ENCODE measurements around the gene ATRNL1. TPM values are rescaled to one million over a fixed set of nuclear protein-coding genes. Genes with fewer than 3 reads are reported as not detected.

Gene ATRNL1
- total and polyA plus RNA-seq, 2 of the 8 experiments (the other 6 are each of a cell fraction or from before 2014, with no cell fraction given): 5.1 to 17.6 TPM

DNA sequence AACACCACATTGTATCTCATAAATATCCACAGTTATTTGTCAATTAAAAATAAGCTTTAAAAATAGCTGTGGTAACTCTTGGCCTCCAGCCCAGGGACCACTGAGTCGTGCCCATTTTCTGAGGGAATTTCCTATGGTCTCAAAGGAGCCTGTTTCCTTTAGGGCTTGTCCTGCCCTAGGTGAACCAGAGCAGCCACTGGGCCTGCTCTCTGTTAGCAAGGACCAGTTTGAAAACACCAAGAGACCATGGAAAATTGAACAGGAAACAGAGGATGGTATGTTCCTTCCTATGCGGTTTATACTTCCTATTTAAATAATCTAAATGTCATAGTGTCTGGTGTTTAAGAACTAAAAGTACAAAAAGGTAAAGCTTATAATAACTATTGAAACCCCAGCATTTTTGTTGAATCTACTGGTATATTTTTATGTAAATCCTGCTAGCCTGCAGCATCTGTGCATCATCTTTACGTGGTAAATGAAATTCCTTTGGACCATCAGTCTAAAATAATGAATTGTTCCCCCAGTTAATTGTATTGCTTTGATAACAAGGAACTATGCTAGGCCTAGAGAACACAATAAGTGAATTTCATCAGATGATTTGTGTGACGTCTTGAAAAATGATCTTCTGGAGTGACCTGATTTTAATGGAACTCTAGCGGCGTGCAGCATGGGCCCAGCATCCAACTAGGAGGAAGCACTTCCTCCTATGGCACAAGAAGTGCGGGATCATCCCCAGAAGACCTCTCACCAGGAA, 846.1 kb downstream of the ATRNL1 start:
- CTCF ChIA-PET (ENCODE audit: partially characterized antibody): interaction anchor here (3.6 kb wide), 1 partner anchor 10 kb away, joined by 20 read pairs; no protein-coding TSS in a partner anchor
- no peak overlapping the region for H3K27ac ChIP-seq (ENCODE audit: low read depth, low read length)

More for the DNA sequence above, 846.1 kb downstream of the ATRNL1 start:
- no peak overlapping the region for H4K8ac ChIP-seq (ENCODE audit: extremely low read depth, insufficient read depth, low read length)
- no peak overlapping the region for H2AFZ ChIP-seq (ENCODE audit: low read length)
- no peak overlapping the region for H2BK20ac ChIP-seq (ENCODE audit: low read length)
- no peak overlapping the region for H2BK12ac ChIP-seq (ENCODE audit: low read depth, low read length)
- no peak overlapping the region for H3K23ac ChIP-seq (ENCODE audit: insufficient read length)
- H2BK120ac ChIP-seq (replicated peaks; ENCODE audit: low read depth, low read length): no peak overlapping the region
- no peak overlapping the region for H3K4me3 ChIP-seq (ENCODE audit: extremely low read depth in 1 of 4, insufficient read depth in 2 of 4, low read depth in 3 of 4, low read length in 4 of 4)
- no peak overlapping the region for H3K18ac ChIP-seq (ENCODE audit: extremely low read depth, low read length)
- no peak overlapping the region for H2BK15ac ChIP-seq (ENCODE audit: low read length)
- 95% methylated on average over 7 of the region's 7 CpGs; no CpG with 5 or more reads in 1 of the 2 experiments for whole genome bisulfite sequencing, 2 experiments (ENCODE audit: extremely low coverage in 1 of 2, insufficient coverage in 1 of 2, insufficient read length in 1 of 2, insufficient replicate concordance in 2 of 2, low coverage in 1 of 2, low lambda C conversion rate in 2 of 2, missing lambda C conversion rate in 1 of 2)
- no peak overlapping the region for H2BK5ac ChIP-seq (ENCODE audit: low read depth, low read length)
- H3K79me1 ChIP-seq (ENCODE audit: low read depth, low read length): no peaks in the 10 kb centered on the region
- H3K79me2 ChIP-seq (ENCODE audit: control insufficient read depth in 1 of 2, insufficient read depth in 2 of 2, low read length in 2 of 2): no peaks in the 10 kb centered on the region
- H2AK5ac ChIP-seq (ENCODE audit: low read depth, low read length): no peak overlapping the region
- H3K56ac ChIP-seq (replicated peaks; ENCODE audit: insufficient read length, low read depth, low read length): no peak overlapping the region
- FAIRE-seq (no peak), DNase-seq (ENCODE audit: low read depth in 1 of 2, low spot score in 2 of 2) (no peak)
- no peak overlapping the region for H4K91ac ChIP-seq (replicated peaks; ENCODE audit: insufficient read length, low read length)
- no peak overlapping the region for H3K14ac ChIP-seq (ENCODE audit: insufficient read length)
- no peaks in the 10 kb centered on the region for H3K23me2 ChIP-seq (ENCODE audit: low read depth, low read length)
- H3K27me3 ChIP-seq (replicated peaks in 1 of 4; ENCODE audit: control insufficient read depth in 3 of 4, extremely low read depth in 1 of 4, insufficient read depth in 3 of 4, low read length in 3 of 4): no peaks in the 10 kb centered on the region
- TF ChIP-seq, protein P1, sequence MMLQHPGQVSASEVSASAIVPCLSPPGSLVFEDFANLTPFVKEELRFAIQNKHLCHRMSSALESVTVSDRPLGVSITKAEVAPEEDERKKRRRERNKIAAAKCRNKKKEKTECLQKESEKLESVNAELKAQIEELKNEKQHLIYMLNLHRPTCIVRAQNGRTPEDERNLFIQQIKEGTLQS (IDR thresholded peaks at IDR 0.05; ENCODE audit: insufficient read depth, low read depth, low read length): no peak
- TF ChIP-seq POLR2A (IDR thresholded peaks at IDR 0.05; ENCODE audit: control extremely low read depth in 1 of 2, low read depth in 2 of 2, low read length in 2 of 2) (no peak), CREB1 (IDR thresholded peaks at IDR 0.05) (no peak), NRF1 (IDR thresholded peaks at IDR 0.05; ENCODE audit: low read depth, low read length) (no peak), SIRT6 (IDR thresholded peaks at IDR 0.05; ENCODE audit: low read length) (no peak), CBX5 (IDR thresholded peaks at IDR 0.05; ENCODE audit: low read depth, low read length) (no peak), EZH2 (IDR thresholded peaks at IDR 0.05; ENCODE audit: low read depth, low read length, severe bottlenecking) (no peak), PHF8 (conservative IDR thresholded peaks at IDR 0.05; ENCODE audit: low read depth, low read length) (no peak), SP2 (IDR thresholded peaks at IDR 0.05; ENCODE audit: low read length) (no peak), TAF7 (optimal IDR thresholded peaks at IDR 0.05; ENCODE audit: borderline replicate concordance, low read depth, low read length) (no peak), EGR1 (IDR thresholded peaks at IDR 0.05; ENCODE audit: borderline replicate concordance, low read depth, low read length) (no peak)
- H3K4ac ChIP-seq (replicated peaks; ENCODE audit: insufficient read length, low read depth, low read length): no peak overlapping the region
- no peaks in the 10 kb centered on the region for H3K36me3 ChIP-seq (ENCODE audit: control insufficient read depth in 2 of 4, insufficient read depth in 4 of 4, low read length in 3 of 4)
- no peak overlapping the region for H4K5ac ChIP-seq (ENCODE audit: insufficient read length, low read depth, low read length)
- no peak overlapping the region for H3K4me2 ChIP-seq (ENCODE audit: insufficient read depth in 1 of 2, low read depth in 2 of 2, low read length in 2 of 2)
- no peaks in the 10 kb centered on the region for H3K9me3 ChIP-seq (ENCODE audit: insufficient read depth in 2 of 2, low read depth in 1 of 2, low read length in 1 of 2)
- peaks cover 0 to 3% (median 0%) of the 10 kb centered on the region in 4 experiments; a peak in 1 of 7 replicates for H3K4me1 ChIP-seq (replicated peaks in 1 of 4; ENCODE audit: control insufficient read depth in 3 of 4, insufficient read depth in 4 of 4, low read length in 3 of 4)
- POLR2A ChIA-PET (ENCODE audit: partially characterized antibody): no interaction called here
- H4K20me1 ChIP-seq (replicated peaks in 1 of 2; ENCODE audit: control insufficient read depth in 1 of 2, insufficient read depth in 2 of 2, low read length in 2 of 2): no peaks in the 10 kb centered on the region
- H3K9ac ChIP-seq (replicated peaks in 1 of 4; ENCODE audit: extremely low read depth in 1 of 4, low read depth in 3 of 4, low read length in 3 of 4): no peak overlapping the region

Data from H1 (cell line).